RKO (cell line): ENCODE data around the gene PSRC1.

Source experiments
- DNase-seq: peaks from one replicate; pipeline ENCODE4 v3.0.0-alpha.2; 2016; ENCODE audit warnings: low spot score

Gene PSRC1

DNA sequence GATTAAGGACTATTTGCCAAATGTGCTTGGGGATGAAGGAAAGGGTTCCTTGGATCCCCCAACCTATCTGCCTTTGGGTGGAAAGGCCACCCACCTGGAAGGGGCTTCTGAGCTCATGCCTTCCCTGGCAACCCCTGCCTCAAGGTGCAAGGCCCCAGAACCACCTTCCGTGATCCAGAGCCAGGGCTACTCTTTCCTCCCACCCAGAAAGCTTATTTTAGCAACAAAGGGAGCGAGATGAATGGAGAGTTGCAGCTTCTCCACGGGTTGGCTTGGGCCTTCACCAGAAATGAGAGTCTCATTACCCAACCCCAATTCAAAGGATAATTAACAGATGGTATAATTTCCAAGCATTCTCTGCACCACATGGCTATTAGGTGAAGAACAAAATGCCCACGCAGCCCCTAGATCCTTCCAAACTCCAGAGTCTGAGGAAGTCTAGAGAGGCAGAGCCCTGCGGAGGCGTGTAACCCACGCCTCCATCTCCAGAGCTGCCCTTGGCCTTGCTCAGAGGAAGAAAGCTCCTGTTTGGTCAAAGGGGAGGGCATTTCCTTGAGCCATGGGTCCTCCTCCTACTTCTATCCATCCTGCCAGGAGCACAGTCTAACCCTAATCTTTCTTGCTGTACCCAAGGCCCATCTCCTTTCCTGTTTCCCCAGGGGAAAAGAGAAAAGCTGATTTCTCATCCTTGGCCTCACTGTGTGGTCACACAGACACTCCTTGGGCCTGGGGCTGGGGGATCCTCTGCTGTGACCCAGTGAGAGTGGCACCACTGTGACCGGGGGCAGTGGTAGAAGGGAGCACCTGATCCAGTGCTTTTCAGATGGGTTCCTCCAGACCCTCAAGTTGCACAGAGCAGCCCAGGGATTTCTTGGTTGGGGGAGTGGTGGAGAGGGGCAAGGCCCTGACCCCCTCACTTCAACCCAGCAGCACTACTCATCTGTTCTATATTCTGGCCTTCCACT is 35.3 kb downstream of the PSRC1 start:
- DNase-seq, result no peak

DNA sequence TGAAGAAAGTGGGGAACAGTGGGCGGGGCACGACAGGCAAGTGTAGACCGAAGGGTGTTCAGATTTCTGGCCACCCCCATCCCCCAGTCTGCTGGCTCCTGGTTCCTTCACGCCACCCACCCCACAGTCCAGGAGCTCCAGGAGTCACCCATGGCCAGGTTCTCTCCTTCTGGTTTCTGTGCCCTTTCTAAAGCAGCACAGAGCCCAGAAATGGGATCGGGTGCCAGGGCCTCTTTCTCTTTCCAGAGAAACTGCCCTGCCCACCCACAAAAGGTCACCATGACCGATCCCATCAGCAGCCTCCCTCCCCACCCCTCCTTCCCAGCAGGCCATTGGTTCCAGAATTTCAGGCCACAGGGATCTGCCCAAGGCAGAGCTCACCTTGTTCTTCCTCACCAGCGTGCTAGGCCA is 36.8 kb downstream of the PSRC1 start:
- no peak for DNase-seq

- DNase-seq, result no peak
Observed at GRCh38 chr1:109243860-109244552, 38.9 kb downstream of the PSRC1 start.

DNA sequence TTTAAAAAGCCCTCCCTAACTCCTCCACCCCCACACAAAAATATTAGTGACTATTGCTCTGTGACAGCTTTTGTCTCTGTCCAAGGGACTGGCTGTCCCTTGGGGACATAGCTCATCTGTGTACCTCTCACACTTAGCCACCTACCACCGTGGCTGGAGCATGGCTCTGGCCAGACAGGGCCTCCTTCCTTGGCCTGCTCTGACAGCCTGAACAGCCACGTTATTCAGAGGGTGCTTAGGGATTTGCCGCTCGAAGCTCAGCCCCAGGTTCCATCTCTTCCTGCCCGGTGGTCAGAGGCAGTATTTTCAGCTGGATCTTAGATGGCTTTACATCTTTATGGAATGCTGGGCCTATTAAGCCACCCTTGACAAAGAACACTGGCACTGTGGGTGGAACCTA is 39.7 kb downstream of the PSRC1 start:
- DNase-seq, result peak; percentile 28

- DNase-seq, result no peak
Observed at GRCh38 chr1:109242387-109242786, 40.6 kb downstream of the PSRC1 start.

DNA sequence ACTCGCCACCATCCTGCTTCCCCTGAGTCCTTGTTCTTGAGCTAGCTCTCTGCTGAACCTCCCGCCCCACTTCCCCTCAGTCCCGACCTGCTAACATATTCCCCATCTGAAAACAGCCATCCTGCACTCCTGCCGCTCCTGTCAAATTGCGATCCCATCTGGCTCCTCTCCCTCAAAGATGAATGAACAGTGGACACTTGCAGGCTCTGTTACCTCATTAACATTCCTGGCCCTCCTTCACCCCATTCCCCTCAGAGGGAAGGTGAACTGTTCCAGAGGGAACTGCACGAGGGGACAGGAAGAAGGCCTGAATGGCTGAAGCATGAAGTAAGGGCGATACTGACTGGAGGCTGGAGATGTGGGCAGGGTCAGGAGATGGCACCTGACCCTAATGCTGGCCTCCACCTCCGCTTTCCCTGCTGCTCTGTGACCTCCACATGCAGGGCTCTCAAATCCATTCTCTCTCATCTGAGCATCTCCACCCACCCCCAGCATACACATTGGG is 41.1 kb downstream of the PSRC1 start:
- no peak for DNase-seq

DNA sequence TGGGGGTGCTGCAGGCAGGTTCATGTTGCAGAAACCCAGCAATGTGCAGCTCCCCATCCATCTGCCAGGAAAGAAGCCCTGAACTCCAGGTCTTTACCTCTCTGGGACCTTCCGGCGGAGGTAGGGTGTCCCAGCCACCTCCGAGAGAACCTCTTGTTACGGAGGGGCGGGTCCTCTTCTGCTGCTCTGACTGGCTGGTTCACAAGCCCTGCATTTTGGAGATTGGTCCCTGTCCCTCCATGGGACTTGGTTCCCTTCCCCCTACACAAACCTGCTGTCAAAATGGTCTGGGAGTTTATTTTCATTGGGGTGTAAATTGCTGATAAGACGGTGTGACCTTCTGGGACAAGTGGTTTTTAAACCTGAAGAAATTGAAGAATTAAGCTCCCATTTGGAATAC is 41.6 kb downstream of the PSRC1 start:
- DNase-seq, result no peak

DNA sequence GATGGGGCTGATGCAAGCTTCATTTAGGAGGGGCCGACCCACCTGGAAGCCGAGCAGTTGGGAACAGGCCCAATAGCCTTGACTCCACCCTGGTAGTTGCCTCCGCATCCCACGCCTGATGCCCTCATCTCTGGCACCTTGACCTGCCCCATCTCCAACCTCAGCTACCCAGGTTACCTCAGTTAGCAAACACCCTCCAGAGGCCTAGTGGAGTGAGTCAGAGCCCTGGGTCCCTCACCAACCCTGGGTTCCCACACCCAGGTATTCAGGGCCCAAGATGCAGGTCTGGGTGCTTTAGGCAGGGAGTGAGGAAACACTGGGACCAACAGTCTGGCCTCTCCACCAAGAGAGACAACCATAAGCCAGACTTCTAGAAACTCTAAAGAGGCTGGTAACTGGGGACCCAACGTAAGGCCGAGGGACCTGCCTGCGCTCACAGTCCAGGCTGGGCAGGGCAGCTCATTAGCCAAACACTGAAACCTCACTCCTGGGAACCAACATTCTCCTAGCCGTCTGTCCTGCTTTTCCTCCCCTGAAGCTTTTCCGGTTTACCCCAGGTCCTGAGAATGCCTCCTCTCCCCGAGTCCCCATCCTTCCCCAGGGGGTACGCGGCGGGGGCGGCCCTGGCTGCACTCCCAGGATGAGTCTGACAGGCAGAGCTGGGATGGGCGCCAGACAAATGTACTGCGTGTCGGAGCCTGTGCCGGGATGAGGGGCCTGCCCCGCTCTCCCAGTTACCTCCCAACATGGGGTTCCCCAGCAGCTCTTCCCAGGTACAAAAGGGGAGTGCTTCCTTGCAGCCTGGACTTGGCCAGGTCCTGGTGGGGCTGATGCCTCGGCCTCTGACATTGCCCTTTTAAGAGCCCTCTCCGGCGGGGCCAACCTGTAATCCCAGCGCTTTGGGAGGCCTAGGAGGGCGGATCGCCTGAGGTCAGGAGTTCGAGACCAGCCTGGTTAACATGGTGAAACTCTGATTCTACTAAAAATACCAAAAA is 42.5 kb downstream of the PSRC1 start:
- peak; percentile 60 for DNase-seq

DNA sequence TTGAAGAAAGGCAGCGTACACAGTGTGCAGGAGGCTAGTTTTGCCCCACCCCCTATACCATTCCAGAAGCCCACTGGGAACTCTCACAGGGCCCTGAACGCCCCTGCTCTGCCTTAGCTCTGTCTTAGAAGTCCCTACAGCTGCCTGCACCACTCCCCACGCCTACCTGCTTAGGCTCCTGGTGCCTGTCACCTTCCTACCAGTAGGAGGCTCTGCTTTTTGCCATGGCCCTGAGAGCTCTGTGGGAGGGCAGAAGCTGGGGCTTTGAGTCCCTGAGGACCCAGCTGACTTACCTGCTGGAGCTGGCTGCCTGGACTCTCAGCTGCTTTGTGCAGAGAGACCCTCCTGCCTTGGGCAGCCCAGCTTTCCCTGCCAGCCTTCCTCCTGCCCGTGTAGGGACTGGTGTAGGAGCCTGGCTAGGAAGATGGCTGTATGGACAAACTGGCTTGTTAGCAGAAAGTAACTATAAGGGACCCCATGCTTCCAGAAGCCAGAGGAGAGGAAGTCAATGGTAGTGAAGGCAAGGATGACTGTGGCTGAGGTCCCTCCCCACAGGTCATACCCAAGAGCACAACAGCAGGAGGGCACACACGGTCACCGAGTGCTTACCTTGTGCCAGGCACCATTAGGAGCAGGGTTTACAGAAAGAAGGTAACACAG is 43.4 kb downstream of the PSRC1 start:
- peak; percentile 50 for DNase-seq

- DNase-seq, result no peak
Observed at GRCh38 chr1:109239047-109239408, 43.9 kb downstream of the PSRC1 start.

DNA sequence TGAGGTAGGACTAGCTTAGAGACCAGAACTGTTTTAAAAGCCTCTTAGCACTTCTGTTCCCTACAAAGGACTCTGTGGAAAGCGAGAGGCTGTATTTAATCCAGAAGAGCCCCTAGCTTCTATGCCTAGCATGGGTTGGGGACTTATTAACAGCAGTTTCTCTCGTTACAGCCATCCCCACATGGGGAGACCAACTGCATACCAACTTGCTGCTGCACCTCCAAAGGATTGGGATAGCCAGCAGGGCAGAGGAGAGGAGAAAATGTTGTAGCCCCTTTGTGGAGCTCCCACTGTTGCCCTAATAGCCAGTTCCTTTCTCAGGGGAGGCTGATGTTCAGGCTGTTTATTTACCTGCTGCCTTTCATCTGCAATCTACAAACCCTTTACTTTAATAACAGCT is 44.6 kb downstream of the PSRC1 start:
- DNase-seq, result no peak

- no peak for DNase-seq
Observed at GRCh38 chr1:109237512-109237911, 45.4 kb downstream of the PSRC1 start.

DNA sequence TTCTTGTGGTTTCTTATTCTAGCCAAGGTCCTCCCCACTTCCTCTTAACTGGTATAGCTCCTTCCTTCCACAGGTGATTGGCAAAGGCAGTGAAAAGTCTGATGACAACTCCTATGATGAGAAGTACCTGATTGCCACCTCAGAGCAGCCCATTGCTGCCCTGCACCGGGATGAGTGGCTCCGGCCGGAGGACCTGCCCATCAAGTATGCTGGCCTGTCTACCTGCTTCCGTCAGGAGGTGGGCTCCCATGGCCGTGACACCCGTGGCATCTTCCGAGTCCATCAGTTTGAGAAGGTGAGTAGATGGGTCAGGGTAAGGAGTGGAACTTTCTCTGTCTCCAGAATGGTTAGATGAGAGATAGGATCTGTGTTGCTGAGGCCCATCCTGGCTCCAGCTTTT is 47.8 kb downstream of the PSRC1 start:
- no peak for DNase-seq

- no peak for DNase-seq
Observed at GRCh38 chr1:109231066-109231465, 51.9 kb downstream of the PSRC1 start.
